OCI-LY3 (cell line): ENCODE measurements around the gene OSBPL3.

ENCODE experiments used
- CTCF ChIP-seq: fragments of 200-600, 300-600 bp; sonication (generic); IDR thresholded peaks from 2 replicates; pipeline ENCODE4 v1.5.1; 2014; ENCODE audit warnings: antibody characterized with exemption, low read length, low read depth
- EZH2phosphoT487 ChIP-seq: fragments of 200-600 bp; shearing (Covaris generic); IDR thresholded peaks from 2 replicates; pipeline ENCODE4 v1.6.1; 2018; ENCODE audit warnings: antibody characterized with exemption, mixed run types, low read depth

DNA sequence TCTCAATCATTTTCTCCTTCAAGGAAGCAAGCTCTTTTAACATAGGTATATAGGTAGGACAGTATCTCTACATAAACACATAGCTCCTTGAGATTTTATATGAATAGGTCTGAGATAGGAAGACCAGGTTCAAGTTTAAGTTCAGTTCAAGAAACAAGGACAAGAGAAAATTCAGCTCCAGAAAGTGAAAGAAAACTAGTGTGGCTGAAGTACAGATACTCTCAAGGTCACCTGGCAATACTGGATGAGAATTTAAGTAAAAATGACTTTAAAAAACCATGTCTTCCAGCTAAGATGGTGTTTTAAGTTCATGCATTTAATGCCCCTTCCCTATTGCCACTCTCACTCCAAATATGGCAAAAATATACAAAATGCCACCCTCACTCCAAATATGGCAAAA is 91.3 kb downstream of the OSBPL3 start:
- TF ChIP-seq EZH2phosphoT487 (no peak), CTCF (no peak)
